GM08714 (cell line): Measurements from ENCODE around the gene TTLL5.

ENCODE experiments used
- H3K4me3 ChIP-seq: fragments of 200-500 bp; sonication (Bioruptor generic); 2 replicates; pipeline ENCODE4 v1.5.1; 2014; ENCODE audit warnings: mild to moderate bottlenecking, low read length, inconsistent platforms
- ZNF274 ChIP-seq: IDR thresholded peaks from 2 replicates; pipeline ENCODE4 v1.6.1; 2012; ENCODE audit warnings: mild to moderate bottlenecking, low read depth, low read length

TTLL5 gene

DNA sequence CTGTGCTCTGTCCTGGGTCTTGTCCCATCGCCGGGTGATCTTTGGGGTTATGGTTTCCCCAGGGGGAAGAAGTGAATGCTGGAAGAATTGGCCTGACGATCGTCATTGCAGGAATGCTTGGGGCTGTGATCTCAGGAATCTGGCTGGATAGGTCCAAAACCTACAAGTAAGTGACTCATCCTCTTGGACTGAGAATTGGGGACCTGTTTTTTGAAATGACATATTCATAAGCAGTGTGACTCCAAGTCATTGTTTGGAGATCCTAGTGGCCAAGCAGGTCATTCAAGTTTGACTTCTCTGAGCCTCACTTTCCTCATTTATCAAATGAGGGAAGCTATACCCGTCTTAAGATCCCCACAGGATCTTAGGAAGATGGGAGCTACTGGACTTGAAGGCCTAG is 26.2 kb upstream of the TTLL5 start:
- no peak overlapping the region for H3K4me3 ChIP-seq
- TF ChIP-seq ZNF274: no peak

DNA sequence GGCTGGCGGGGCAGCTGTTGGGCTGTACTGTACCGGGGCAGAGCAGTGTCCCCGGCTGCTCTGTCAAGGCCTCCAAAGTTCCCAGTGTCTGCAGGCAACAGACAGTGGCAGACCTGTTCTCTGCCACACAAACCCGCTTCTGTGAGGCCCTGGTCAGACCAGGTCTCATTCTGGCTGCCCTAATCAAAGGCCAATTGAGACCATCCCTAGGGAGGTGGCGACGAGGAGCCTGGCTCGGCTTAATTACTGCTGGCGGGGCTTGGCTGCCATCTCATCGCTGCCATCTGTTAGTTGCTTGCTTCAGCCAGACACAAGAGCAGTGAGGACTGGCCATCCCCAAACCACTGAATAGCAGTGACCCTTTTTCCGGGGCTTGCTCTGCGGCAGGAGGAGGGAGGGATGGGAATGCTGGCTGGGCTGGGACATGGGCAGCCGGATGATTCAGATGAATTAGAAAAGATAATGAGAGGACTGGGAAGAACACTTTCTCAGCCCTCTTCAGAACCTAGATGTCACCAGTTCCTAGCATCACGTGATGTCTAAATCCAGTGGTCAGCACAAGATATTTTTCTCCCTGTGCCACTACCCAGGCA is 24.9 kb upstream of the TTLL5 start:
- no peak for TF ChIP-seq ZNF274
- H3K4me3 ChIP-seq: no peak overlapping the region

DNA sequence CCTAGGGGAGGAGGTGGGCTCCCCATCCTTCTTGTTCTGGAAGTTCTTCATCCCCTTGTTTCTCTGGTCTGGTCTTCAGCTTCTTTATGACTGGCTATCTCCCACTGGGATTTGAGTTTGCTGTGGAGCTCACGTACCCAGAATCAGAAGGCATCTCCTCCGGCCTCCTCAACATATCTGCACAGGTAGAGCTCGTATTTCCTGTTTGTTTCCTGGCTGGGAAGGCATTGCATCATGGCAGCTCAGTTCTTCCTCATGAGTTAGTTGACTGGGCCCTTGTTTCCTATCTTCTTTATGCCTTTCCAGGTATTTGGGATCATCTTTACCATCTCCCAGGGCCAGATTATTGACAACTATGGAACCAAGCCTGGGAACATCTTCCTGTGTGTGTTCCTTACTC is 20.2 kb upstream of the TTLL5 start:
- no peak for TF ChIP-seq ZNF274
- H3K4me3 ChIP-seq: no peak overlapping the region

DNA sequence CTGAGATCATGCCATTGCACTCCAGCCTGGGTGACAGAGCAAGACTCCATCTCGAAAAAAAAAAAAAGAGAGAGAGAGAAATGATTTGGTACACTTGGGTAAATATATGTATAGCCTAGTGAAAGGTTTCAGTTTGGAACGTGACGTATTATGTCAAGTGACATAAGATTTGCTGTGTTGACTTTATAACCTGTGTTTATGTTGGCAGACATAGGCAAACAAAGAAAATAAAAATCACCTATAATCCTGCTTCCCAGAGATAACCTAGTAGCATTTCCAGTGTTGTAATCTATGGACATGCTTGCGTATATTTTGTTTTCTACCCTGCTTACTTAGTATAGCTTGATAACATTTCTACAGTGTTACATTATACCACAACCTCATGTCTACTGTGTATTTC is 17.1 kb upstream of the TTLL5 start:
- no peak overlapping the region for H3K4me3 ChIP-seq
- no peak for TF ChIP-seq ZNF274

DNA sequence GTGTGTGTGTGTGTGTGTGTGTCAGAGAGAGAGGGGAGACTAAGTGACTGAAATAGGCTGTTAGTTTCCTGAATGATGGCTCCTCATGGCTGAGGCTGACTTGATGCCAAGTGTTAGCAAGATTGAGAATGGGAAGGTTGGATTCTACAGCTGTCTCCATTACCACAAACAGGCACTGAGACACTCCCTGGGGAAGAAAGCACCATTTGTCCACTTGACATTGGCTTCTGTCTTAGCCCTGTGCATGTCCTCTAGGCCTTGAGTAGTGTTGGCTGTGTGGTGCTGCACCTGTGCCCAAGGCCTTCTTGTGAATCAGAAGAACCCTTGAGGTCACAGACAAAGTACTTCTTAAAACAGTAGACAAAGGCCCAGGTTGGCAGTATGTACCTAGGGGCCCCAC is 16.0 kb upstream of the TTLL5 start:
- no peak overlapping the region for H3K4me3 ChIP-seq
- TF ChIP-seq ZNF274: no peak

DNA sequence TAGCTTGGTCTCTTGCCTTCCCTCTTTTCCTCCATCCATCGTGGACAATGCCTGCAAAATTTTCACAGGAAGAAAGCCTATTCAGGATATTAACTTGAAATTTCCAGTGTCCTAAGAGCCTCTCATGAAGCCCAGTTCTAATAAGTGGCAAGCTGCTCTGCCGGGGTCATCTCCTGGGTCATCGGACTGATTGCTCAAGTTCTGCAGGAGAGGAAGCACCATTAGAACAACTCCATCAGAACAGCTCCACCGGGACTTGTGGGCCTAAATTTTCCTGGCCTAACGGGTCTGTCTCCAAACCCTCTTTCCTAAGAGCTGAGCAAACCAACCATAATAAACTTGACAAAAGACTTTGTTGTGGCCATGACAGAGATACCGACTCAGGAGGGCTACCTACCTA is 14.3 kb upstream of the TTLL5 start:
- no peak overlapping the region for H3K4me3 ChIP-seq
- TF ChIP-seq ZNF274: no peak

DNA sequence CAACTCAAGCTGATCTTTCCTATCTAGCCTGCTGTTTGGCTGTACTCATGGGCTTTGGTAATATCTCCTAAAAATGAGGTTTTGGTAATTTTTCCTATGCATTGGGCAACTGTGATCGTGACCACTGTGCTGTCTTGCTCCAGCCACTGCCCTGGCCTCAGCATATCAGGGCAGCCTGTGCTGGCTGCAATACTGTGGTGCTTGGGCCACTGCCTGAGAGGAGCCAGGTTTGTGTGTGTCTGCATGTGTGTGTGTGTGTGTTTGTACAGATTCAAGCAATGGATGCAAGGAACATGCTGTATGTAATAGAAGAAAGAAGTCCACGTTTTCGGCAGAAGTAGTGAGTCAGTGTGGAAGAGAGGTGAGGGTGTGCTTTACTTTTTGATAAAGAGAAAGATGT is 13.4 kb upstream of the TTLL5 start:
- no peak overlapping the region for H3K4me3 ChIP-seq
- TF ChIP-seq ZNF274: no peak

DNA sequence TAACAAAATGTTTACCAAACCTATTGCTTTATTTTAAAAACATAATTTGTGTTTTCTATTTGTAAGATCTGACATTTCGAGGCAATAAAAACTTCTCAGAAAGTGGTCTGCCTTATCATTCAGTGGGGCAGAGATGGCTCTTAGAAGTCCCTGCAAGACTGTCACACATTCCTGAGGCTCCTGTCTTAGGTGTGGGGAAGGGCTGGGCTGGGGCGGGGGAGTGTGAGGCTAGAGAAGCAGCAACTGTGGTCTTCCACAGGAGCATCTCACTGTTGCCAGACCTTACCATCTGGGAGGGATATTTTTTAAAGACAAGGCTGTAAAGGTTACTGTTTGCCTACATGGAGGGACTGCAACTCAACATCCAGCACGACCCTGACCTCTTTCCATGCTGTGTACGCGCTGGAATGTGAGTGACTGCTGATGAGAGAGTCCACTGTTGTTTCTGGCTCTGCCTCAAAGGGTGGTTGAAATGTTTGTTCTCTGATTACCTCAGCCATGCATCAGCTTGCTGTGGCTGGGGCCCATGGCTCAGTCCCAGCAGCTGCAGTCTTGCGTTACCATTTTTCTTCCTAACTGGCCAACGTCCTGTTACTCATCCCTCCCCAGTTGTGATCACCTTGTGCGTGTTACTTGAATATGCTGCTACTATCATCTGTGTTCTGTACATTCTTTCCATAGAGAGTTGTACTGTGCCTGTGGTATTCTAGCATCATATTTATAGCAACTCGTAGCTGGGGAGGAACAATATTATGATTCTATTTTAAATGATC is 12.8 kb upstream of the TTLL5 start:
- no peak overlapping the region for H3K4me3 ChIP-seq
- no peak for TF ChIP-seq ZNF274

DNA sequence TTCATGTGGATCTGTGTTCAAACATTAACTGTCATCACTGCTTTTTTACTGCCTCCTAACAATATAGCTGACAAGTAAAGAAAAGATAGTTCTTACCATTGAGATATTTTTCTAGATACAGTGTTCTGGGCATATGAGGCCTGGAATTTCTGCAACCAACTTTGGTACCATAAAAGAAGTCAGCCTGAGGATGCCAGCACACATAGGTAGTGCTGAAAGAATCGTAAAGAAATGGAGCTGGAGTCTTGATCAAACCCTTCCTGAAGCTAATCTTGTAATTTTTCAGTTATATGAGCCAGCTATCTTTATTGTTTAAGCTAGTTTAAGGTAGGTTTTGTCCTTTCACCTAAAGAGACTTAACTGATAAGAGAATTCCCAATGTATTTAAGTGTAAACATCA is 11.7 kb upstream of the TTLL5 start:
- no peak for TF ChIP-seq ZNF274
- no peak overlapping the region for H3K4me3 ChIP-seq

DNA sequence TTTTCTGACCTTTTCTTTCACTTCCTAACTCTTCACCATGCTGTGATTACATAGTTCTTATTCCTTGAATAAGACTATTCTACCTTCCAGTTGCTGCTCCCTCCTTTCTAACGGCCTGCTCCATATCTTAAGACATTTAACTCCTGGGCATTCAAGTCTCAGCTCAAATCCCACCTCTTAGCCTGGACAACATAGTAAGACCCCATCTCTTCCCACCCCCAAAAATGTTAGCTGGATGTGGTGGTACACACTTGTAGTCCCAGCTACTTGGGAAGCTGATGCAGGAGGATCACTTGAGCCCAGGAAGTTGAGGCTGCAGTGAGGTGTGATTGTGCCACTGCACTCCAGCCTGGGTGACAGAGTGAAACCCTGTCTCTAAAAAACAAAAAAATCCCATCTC is 11.3 kb upstream of the TTLL5 start:
- no peak for TF ChIP-seq ZNF274
- H3K4me3 ChIP-seq: no peak overlapping the region

DNA sequence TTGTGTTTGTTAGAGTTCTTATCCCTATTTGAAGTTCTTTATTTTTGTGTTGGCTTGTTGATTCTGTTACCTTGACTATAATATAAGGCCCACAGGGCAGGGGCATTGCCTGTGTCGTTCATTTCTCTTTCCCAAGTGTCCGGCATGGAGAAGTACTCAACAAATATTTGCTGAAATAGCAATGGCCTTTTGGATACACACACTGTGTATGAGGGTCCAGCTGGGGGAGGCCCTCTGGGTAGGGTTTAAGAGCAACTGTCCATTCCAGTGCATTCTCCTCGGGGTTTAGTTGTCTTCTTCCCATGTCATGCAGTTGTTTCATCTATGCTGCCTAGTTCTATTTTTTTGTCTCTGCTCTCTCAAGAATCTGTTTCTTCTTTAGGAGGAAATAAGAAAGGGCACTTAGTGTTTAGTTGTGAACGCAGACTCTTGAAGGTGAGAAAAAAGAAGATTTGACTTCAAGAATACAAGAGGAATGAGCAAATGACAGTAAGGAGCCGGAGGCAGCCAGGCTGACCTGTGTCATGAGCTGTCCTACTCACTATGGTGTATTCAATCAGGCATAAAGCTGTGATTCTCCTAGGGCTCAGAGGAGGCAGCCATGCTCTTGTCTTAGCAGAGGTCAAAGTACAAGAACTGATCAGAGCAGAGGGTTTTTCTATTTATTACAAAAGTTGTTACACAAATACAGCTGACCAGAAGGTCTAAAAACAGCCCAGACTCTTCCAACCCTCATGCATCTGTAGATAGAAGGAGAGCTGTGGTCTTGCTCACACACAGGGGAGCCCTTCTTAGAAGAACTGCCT is 10.6 kb upstream of the TTLL5 start:
- no peak overlapping the region for H3K4me3 ChIP-seq
- TF ChIP-seq ZNF274: no peak

DNA sequence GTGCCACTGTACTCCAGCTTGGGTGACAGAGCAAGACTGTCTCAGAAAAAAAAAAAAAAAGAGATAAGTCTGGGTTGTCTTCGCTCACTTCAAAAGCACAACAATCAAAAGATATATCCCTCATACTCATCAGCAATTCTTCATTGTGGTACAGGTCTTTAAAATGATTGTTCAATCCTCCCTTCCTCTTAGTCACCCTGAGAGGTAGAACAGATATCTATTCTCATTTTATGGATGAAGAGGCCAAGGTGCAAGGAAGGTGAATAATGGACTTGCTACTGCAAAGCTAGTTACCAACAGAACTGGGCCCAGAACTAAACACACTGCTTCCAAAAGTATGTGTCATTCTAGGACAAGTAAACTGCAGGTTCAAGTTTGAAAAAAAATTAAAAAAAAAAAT is 7.5 kb upstream of the TTLL5 start:
- TF ChIP-seq ZNF274: no peak
- no peak overlapping the region for H3K4me3 ChIP-seq

DNA sequence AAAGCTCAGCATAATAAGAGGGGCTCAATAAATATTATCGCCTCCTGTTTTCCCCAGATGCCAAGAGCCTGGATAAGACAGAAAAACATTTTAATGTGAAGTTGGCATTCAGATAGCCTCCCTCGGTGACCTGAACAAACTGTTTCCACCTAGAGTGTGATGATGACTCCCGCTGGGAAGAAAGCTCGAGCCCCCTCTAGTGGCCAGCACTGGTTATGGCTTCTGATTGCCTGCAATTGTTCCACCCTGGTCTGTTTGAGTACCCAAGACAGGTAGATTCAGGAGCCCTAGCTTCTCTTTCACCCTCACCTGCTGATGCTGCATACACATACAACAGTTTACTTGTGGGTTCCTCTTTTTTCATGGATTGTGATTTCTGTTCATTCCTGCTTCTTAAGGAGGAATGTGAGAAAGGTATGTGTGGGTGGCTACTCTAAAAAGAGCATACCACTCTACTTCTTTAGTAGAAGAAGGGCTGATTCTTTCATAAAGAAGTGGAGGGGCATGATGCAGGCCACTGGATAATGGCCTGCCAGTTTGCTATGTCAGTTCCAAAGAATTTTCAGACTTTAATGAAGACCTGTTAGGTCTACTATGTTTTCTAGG is 6.8 kb upstream of the TTLL5 start:
- no peak overlapping the region for H3K4me3 ChIP-seq
- no peak for TF ChIP-seq ZNF274

DNA sequence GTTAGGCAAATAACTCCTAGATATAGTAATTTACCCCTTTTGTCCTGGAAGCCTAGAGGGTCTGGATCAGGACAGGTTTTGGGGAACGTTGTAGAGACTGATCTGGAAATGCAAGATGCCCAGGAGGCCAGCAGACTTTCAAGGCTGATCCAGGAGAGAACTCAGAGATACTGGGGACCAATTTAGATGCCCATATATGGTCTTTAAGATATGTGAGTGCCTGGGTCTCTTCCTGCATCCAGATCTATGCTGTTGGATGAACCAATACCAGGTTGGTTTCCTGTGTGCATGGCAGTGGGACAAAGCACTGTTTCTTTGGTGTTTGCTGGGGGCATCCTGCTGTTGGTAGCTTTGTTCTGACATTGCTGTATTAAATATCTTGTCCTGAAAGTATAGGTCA is 5.8 kb upstream of the TTLL5 start:
- no peak for TF ChIP-seq ZNF274
- H3K4me3 ChIP-seq: no peak overlapping the region

DNA sequence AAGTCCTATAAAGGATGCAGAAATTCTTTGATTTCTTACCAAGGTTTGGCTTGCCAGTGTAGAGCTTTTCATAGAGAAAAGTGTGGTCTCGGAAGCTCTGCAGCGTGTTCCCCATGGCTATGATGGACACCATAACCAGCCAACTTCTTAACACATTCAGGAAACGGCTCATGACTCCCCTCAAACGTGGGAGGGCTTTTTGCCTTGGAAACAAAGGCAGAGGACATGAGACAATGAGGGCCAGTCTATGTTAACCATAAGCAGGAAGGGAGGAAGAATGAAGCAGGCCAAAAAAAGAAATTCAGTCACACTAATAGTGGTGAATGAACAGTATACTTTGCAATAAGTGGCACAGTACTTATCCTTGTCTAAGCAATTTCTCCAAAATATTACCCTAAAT is 3.7 kb upstream of the TTLL5 start:
- TF ChIP-seq ZNF274: no peak
- H3K4me3 ChIP-seq: no peak overlapping the region
